ENCODE data around the gene TBCD. TPM values are rescaled to one million over a fixed set of nuclear protein-coding genes. Genes with fewer than 3 reads are reported as not detected.
"Not testable (repeated sequence)": the region's sequence is repeated elsewhere in the genome, so short reads cannot be mapped to it uniquely, and the experiment has no call there.

TBCD gene
- polyA plus RNA-seq, 1 donor from 2014 or later: 67.2 TPM

DNA sequence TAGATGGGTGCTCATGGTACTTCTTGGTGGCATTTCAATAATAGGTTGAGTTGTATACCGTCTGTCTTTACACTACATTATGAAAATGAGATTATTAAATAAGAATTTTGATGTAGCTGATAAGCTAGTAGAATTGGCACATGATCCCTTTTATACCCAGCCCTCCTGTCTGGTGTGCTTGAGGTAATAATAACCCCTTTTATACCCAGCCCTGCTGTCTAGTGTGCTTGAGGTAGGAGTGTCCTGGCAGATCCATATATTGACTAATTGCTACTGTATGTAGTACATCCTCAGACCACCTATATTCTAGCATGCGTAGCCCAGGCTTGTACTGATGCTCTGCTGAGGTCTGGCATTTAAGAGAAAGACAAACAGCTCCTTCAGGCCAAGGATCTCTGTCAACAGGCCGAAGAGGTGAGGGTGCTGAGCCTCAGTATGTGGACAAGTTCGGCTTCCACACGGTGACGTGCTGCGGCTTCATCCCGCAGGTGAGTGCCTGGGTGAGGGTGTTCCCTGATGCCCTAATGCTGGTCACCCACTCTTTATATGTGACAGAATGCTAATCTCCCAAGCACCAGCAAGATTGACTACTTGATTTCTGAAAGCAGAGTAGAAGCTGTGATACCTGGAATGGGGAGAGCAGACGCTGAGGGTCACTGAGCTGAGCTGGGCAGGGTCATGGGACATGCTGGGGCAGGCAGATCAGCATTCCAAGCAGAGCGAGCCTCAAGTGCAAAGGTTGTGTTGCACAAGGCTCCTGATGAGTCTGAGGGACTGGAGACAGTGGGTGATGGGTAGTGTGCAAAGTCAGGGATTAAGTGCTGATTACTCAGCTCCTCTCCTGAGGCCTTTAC, 10.7 kb upstream of the TBCD start:
- no peaks in the 10 kb centered on the region for H3F3A ChIP-seq (ENCODE audit: insufficient read depth, low read length, poor library complexity, severe bottlenecking)
- no peak overlapping the region for H3K4me2 ChIP-seq (ENCODE audit: low read length)
- no peak overlapping the region for H3K27ac ChIP-seq (ENCODE audit: low read length)
- H2AFZ ChIP-seq (ENCODE audit: low read depth, low read length): no peak overlapping the region
- no peak overlapping the region for H3K9ac ChIP-seq (ENCODE audit: low read length)
- H3K4me3 ChIP-seq (ENCODE audit: low read length): no peak overlapping the region
- no peaks in the 10 kb centered on the region for H3K79me2 ChIP-seq (replicated peaks; ENCODE audit: insufficient read depth, low read length)
- H3K27me3 ChIP-seq (ENCODE audit: insufficient read depth, low read depth, low read length): no peaks in the 10 kb centered on the region
- peaks cover 14% of the 10 kb centered on the region for H3K9me3 ChIP-seq (ENCODE audit: low read length)
- no peaks in the 10 kb centered on the region for H3K9me2 ChIP-seq (ENCODE audit: insufficient read depth, low read length)
- H4K20me1 ChIP-seq (ENCODE audit: insufficient read depth): no peaks in the 10 kb centered on the region
- TF ChIP-seq EZH2 (IDR thresholded peaks at IDR 0.05; ENCODE audit: borderline replicate concordance, insufficient read depth, low read length, poor library complexity, severe bottlenecking): no peak
- TF ChIP-seq POLR2AphosphoS5 (IDR thresholded peaks at IDR 0.05): no peak
- peaks cover 11% of the 10 kb centered on the region for H3K36me3 ChIP-seq (ENCODE audit: insufficient read depth, low read length)

DNA sequence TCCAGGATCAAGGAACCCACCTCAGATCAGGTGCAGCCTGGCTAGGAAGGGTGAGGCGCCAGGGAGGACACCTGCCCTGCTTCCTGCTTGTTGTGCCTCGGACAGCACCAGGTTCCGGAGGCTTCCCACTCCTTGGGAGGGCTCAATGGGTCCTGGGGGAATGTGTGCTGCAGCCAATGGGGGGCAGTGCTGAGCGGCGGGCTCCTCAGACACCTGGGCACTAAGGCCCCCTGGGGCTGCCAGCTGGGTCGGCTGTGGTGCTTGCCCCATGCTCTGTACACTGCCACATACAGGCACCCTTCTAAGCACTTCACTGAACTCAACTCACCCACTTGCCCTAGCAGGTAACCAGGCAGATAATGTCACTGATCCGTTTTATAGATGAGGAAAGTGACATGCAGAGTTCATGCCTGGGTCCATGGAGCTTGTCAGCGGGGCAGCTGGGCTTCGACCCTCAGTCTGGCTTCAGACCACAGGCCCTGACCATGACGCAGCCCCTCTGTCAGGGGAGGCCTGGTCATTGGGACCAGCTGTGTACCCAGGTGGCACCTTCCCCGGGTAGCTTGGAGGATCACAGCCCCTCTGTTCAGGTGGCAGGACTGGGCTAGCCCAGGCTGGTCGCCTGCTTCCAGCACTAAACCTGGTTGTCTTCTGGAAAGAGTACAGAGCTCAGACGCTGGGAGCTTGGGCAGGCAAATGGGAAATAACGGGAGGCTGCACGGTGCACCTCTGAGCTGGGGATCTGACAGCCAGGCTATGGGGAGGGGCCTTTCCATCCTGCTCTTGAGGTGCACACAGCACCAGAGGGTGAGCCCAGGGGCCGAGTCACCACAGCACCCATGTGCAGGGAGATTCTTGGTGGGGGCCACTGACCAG, 8.3 kb upstream of the TBCD start:
- H2AFZ ChIP-seq (ENCODE audit: low read depth, low read length): no peak overlapping the region
- no peak overlapping the region for H3K9ac ChIP-seq (ENCODE audit: low read length)
- no peak overlapping the region for H3K4me2 ChIP-seq (ENCODE audit: low read length)
- H4K20me1 ChIP-seq (ENCODE audit: insufficient read depth): no peaks in the 10 kb centered on the region
- H3K36me3 ChIP-seq (ENCODE audit: insufficient read depth, low read length): peaks cover 11% of the 10 kb centered on the region
- H3K27me3 ChIP-seq (ENCODE audit: insufficient read depth, low read depth, low read length): no peaks in the 10 kb centered on the region
- TF ChIP-seq MXI1 (conservative IDR thresholded peaks at IDR 0.05; ENCODE audit: poor library complexity, severe bottlenecking) (no peak), SMC3 (conservative IDR thresholded peaks at IDR 0.05; ENCODE audit: poor library complexity) (no peak), EZH2 (IDR thresholded peaks at IDR 0.05; ENCODE audit: borderline replicate concordance, insufficient read depth, low read length, poor library complexity, severe bottlenecking) (no peak), POLR2AphosphoS5 (IDR thresholded peaks at IDR 0.05) (no peak)
- TF ChIP-seq, protein P1, sequence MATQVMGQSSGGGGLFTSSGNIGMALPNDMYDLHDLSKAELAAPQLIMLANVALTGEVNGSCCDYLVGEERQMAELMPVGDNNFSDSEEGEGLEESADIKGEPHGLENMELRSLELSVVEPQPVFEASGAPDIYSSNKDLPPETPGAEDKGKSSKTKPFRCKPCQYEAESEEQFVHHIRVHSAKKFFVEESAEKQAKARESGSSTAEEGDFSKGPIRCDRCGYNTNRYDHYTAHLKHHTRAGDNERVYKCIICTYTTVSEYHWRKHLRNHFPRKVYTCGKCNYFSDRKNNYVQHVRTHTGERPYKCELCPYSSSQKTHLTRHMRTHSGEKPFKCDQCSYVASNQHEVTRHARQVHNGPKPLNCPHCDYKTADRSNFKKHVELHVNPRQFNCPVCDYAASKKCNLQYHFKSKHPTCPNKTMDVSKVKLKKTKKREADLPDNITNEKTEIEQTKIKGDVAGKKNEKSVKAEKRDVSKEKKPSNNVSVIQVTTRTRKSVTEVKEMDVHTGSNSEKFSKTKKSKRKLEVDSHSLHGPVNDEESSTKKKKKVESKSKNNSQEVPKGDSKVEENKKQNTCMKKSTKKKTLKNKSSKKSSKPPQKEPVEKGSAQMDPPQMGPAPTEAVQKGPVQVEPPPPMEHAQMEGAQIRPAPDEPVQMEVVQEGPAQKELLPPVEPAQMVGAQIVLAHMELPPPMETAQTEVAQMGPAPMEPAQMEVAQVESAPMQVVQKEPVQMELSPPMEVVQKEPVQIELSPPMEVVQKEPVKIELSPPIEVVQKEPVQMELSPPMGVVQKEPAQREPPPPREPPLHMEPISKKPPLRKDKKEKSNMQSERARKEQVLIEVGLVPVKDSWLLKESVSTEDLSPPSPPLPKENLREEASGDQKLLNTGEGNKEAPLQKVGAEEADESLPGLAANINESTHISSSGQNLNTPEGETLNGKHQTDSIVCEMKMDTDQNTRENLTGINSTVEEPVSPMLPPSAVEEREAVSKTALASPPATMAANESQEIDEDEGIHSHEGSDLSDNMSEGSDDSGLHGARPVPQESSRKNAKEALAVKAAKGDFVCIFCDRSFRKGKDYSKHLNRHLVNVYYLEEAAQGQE (IDR thresholded peaks at IDR 0.05; ENCODE audit: borderline replicate concordance): no peak
- H3K9me2 ChIP-seq (ENCODE audit: insufficient read depth, low read length): no peaks in the 10 kb centered on the region
- peaks cover 14% of the 10 kb centered on the region for H3K9me3 ChIP-seq (ENCODE audit: low read length)
- H3K79me2 ChIP-seq (replicated peaks; ENCODE audit: insufficient read depth, low read length): no peaks in the 10 kb centered on the region
- no peak overlapping the region for H3K4me3 ChIP-seq (ENCODE audit: low read length)
- no peak overlapping the region for H3K27ac ChIP-seq (ENCODE audit: low read length)
- no peaks in the 10 kb centered on the region for H3F3A ChIP-seq (ENCODE audit: insufficient read depth, low read length, poor library complexity, severe bottlenecking)

DNA sequence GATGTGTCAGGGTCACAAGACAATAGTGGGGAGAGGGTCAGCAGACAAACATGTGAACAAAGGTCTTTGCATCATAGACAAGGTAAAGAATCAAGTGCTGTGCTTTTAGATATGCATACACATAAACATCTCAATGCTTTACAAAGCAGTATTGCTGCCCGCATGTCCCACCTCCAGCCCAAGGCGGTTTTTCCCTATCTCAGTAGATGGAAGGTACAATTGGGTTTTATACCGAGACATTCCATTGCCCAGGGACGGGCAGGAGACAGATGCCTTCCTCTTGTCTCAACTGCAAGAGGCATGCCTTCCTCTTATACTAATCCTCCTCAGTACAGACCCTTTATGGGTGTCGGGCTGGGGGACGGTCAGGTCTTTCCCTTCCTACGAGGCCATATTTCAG, 7.1 kb upstream of the TBCD start:
- H3K27me3 ChIP-seq (ENCODE audit: insufficient read depth, low read depth, low read length); H3K4me2 ChIP-seq (ENCODE audit: low read length); H3K79me2 ChIP-seq (replicated peaks; ENCODE audit: insufficient read depth, low read length); H3K27ac ChIP-seq (ENCODE audit: low read length); H2AFZ ChIP-seq (ENCODE audit: low read depth, low read length); H3K9me2 ChIP-seq (ENCODE audit: insufficient read depth, low read length); H4K20me1 ChIP-seq (ENCODE audit: insufficient read depth); H3K4me3 ChIP-seq (ENCODE audit: low read length); H3K9ac ChIP-seq (ENCODE audit: low read length); H3F3A ChIP-seq (ENCODE audit: insufficient read depth, low read length, poor library complexity, severe bottlenecking): not testable (repeated sequence)
- Histone ChIP-seq H3K9me3 (ENCODE audit: low read length) (peaks cover 14% of the 10 kb centered on the region), H3K36me3 (ENCODE audit: insufficient read depth, low read length) (peaks cover 11% of the 10 kb centered on the region)

All from neural cell (in vitro differentiated cells).